Retinal pigment epithelial cell (primary cell): ENCODE data around the gene IPCEF1.

ENCODE experiments used
- DNase-seq: peaks from one replicate; pipeline ENCODE4 v3.0.0-alpha.2; 2010; ENCODE audit warnings: low read depth
- H3K4me3 ChIP-seq: 2 replicates; pipeline ENCODE4 v1.5.1; 2011; ENCODE audit warnings: mild to moderate bottlenecking, low read length, control low read depth, moderate library complexity
- CTCF ChIP-seq: conservative IDR thresholded peaks from 2 replicates; pipeline ENCODE4 v1.5.1; 2011; ENCODE audit warnings: low read depth, low read length, control low read depth, inconsistent platforms

Gene IPCEF1

GRCh38 chr6:154138793-154139192, 217.8 kb downstream of the IPCEF1 start:
- no peak overlapping the region for H3K4me3 ChIP-seq
- DNase-seq: no peak
- no peak for TF ChIP-seq CTCF

DNA sequence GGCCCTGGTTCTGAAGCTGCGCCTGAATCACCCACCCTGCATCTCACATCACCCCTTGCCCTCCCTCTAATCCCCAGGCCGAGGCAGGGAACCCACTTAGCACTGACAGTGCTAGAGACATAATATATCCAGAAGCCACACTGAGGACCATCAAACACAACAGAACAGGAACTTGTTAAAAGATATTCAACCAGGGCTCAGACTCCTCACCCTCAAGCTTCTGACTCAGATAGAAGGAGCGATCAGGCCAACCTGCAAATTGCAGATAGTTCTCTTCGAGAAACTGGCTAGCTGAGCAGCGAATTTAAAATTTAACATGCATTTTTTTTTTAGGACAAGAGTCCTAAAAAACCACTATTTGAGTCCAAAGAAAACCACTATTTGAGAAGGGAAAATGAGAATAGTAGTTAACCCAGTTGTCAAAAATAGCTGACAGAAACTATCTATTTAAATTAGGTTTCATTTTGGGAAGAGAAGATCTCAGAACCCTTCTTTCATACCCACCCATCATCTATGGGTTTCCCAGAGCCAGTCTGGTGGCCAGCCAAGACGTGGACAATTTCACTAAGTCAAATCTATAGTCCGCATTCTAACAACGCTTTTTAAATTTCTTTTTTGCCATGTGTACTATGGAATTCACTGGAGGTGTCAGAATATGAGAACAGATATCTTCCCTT, 222.0 kb downstream of the IPCEF1 start:
- no peak for TF ChIP-seq CTCF
- H3K4me3 ChIP-seq: no peak overlapping the region
- DNase-seq: no peak

GRCh38 chr6:154127657-154128056, 228.9 kb downstream of the IPCEF1 start:
- TF ChIP-seq CTCF: no peak
- H3K4me3 ChIP-seq: no peak overlapping the region
- DNase-seq: no peak

DNA sequence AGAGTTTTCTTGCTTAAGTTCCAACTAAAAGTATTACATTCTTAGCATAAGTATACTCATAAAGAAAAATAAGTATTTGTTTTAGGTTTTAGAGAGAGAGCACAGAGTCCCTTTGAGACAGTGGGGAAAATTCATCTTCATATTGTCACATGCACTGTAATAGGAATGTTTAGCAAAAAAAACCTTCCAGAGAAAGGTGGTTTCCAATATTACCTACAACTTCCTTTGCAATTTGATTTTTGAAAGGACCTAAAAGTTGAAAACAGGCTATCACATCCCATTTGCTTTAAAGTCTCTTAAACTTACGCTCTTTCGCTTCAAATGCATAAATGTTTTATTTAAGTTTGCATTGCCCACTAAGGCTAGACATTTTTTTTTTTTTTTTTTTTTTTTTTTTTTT, 231.2 kb downstream of the IPCEF1 start:
- no peak for TF ChIP-seq CTCF
- DNase-seq: no peak

DNA sequence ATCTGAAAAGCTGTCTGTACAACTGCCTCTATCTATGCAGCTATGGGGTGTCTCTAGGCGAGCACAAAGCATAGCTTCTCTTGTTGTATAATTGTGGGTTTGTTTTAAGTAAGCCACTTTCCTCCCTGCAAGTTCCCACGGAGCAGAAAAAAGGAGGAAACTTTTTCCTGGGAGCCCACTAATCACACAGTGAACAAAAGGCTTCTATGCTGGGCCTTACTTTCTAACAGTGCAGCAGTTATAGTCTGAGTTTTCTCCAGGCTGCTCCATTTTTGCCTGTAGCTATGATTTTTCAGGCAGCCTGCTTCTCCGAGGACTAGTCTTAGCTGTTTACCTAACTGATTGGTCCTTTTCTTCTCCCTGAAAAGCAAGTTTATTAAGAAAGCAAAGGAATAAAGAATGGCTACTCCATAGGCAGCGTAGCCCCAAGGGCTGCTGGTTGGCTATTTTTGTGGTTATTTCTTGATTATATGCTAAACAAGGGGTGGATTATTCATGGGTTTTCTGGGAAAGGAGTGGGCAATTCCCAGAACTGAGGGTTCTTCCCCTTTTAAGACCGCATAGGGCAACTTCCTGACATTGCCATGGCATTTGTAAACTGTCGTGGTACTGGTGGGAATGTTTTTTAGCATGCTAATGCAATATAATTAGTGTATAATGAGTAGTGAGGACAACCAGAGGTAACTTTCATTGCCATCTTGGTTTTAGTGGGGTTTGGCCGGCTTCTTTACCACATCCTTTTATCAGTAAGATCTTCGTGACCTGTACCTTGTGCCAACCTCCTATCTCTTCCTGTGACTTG, 233.2 kb downstream of the IPCEF1 start:
- TF ChIP-seq CTCF: no peak
- no peak for DNase-seq
- no peak overlapping the region for H3K4me3 ChIP-seq

More for the DNA sequence above, 231.2 kb downstream of the IPCEF1 start:
- H3K4me3 ChIP-seq: no peak overlapping the region

DNA sequence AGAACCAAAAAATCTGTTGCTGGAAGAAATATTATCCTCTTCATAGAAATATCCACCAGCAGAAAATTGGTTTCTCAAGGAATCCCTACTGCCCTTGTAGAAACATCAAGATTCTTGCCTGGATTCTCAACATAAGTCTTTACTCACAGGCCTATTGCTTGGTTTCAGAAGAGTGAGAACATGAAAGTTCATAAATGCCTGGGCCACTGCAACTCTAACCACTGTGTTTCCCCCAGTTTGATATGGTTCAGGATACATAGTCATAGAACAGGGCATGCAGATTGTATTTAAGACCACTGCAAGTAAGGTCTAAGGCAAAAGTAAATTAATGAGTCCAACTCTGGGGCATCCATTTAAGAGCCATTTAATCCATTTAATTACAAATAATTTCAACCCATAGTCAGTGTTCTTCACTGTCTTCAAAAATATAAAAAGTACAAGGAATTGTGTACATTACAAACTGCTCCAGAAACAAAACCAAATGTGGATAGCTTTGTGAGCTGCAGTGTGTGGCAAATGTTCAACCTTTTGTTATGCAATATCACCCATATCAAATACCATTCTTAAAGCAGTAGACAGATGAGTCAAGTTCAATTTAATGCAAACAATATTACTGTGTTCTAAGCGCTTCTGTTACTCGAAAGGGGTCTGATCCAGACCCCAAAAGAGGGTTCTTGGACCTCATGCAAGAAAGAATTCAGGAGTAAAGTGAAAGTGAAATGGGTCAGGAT, 234.2 kb downstream of the IPCEF1 start:
- H3K4me3 ChIP-seq: no peak overlapping the region
- DNase-seq: no peak
- no peak for TF ChIP-seq CTCF
